ENCODE data around the gene TNFAIP8L3.

TNFAIP8L3 gene

DNA sequence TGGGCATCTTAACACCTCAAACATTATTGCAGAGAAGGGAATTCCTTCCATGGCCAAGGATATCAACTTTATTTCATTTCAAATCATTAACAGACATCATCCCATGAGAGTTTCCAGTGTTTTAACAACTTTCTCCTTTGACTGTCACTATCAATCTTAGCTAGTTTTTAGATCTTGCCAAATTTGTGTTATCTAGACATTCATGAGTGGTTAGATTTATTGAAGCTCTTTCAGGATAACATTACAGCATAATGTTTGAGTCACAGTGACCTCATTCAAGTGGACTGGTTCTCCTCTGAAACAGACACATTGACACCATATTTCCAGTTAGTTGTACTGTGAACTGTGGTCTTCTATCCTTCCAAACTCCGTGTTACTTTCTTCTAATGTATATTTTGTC, 8.6 kb upstream of the TNFAIP8L3 start:
- Histone ChIP-seq H3K4me3 (ENCODE audit: low read depth in 1 of 2, low read length in 2 of 2) (no peak overlapping the region), H3K79me2 (ENCODE audit: insufficient read depth, low read length) (no peaks in the 10 kb centered on the region), H3K27me3 (ENCODE audit: insufficient read depth, low read length, poor library complexity) (no peaks in the 10 kb centered on the region), H3K9me3 (ENCODE audit: insufficient read depth, low read length, severe bottlenecking) (no peaks in the 10 kb centered on the region), H3K36me3 (ENCODE audit: insufficient read depth, low read length) (no peaks in the 10 kb centered on the region), H2AFZ (ENCODE audit: low read depth, low read length) (no peak overlapping the region), H3K4me1 (ENCODE audit: insufficient read depth, low read length) (no peaks in the 10 kb centered on the region), H3K4me2 (ENCODE audit: insufficient read depth, low read length) (no peak overlapping the region), H3K9ac (ENCODE audit: low read depth, low read length) (no peak overlapping the region), H3K27ac (ENCODE audit: low read length) (no peak overlapping the region), H4K20me1 (ENCODE audit: insufficient read depth, low read length) (no peaks in the 10 kb centered on the region)
- ATAC-seq (ENCODE audit: insufficient read depth, low read depth) (no peak), DNase-seq (no peak)
- TF ChIP-seq, protein P1, sequence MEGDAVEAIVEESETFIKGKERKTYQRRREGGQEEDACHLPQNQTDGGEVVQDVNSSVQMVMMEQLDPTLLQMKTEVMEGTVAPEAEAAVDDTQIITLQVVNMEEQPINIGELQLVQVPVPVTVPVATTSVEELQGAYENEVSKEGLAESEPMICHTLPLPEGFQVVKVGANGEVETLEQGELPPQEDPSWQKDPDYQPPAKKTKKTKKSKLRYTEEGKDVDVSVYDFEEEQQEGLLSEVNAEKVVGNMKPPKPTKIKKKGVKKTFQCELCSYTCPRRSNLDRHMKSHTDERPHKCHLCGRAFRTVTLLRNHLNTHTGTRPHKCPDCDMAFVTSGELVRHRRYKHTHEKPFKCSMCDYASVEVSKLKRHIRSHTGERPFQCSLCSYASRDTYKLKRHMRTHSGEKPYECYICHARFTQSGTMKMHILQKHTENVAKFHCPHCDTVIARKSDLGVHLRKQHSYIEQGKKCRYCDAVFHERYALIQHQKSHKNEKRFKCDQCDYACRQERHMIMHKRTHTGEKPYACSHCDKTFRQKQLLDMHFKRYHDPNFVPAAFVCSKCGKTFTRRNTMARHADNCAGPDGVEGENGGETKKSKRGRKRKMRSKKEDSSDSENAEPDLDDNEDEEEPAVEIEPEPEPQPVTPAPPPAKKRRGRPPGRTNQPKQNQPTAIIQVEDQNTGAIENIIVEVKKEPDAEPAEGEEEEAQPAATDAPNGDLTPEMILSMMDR (IDR thresholded peaks at IDR 0.05; ENCODE audit: borderline replicate concordance, extremely low read depth, low read length, poor library complexity, severe bottlenecking), result no peak
- TF ChIP-seq EZH2 (IDR thresholded peaks at IDR 0.05; ENCODE audit: borderline replicate concordance, low read depth, low read length, severe bottlenecking), result no peak

DNA sequence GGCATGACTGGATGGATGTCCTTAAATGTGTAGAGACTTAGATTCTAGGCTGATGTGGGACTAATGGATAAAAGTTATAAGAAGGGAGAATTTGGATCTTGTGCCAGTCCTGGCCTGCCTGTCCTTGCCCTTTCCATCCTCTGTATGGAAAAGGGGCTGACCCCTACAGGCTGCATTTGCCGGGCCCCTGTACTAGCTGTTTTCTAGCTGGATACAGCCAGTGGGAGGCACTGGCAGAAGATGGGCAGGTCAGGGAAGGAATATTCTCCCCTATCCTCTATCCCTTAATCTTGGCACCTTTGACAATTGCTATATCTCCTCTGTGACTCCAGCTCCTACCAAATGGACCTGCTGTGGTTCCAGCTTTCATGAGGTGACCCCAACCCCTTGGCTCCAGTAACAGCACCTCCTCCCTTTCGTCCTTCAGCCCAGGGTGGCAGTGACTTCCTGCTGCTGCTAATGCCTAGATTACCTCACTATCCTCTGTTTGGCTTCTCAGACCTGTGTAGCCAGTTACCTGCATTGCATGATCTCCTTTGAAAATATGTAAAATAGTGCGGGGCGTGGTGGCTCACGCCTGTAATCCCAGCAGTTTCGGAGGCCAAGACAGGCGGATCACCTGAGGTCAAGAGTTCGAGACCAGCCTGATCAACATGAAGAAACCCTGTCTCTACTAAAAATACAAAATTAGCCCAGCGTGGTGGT, 6.2 kb upstream of the TNFAIP8L3 start:
- no peak for TF ChIP-seq EZH2 (IDR thresholded peaks at IDR 0.05; ENCODE audit: borderline replicate concordance, low read depth, low read length, severe bottlenecking)
- TF ChIP-seq, protein P1 (IDR thresholded peaks at IDR 0.05; ENCODE audit: borderline replicate concordance, extremely low read depth, low read length, poor library complexity, severe bottlenecking), result no peak
- Histone ChIP-seq H3K9ac (ENCODE audit: low read depth, low read length) (no peak overlapping the region), H3K27me3 (ENCODE audit: insufficient read depth, low read length, poor library complexity) (no peaks in the 10 kb centered on the region), H3K4me1 (ENCODE audit: insufficient read depth, low read length) (no peaks in the 10 kb centered on the region), H4K20me1 (ENCODE audit: insufficient read depth, low read length) (no peaks in the 10 kb centered on the region), H3K4me3 (ENCODE audit: low read depth in 1 of 2, low read length in 2 of 2) (no peak overlapping the region), H3K27ac (ENCODE audit: low read length) (no peak overlapping the region), H2AFZ (ENCODE audit: low read depth, low read length) (no peak overlapping the region), H3K4me2 (ENCODE audit: insufficient read depth, low read length) (no peak overlapping the region), H3K79me2 (ENCODE audit: insufficient read depth, low read length) (no peaks in the 10 kb centered on the region), H3K9me3 (ENCODE audit: insufficient read depth, low read length, severe bottlenecking) (no peaks in the 10 kb centered on the region), H3K36me3 (ENCODE audit: insufficient read depth, low read length) (no peaks in the 10 kb centered on the region)
- no peak for DNase-seq
- no peak for ATAC-seq (ENCODE audit: insufficient read depth, low read depth)

DNA sequence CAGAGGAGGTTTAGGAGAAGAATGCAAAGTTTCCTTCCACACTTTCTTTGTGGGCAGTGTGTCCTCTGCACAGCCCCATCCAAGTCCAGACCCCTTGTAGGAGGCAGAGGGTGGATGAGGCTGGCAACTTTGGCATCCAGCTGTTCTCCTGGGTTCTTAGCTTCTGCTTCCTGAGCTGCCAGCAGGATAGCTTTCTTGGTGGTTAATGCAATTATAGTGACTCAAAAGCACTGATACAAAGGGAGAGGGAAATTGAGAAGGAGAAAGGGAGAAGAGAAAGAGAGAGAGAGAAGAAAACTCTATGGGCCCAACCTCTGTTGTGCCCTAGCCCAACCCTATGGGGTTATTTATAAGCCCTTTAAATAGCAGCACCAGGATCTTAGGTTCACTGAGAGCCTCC, 4.5 kb upstream of the TNFAIP8L3 start:
- no peak overlapping the region for H2AFZ ChIP-seq (ENCODE audit: low read depth, low read length)
- no peaks in the 10 kb centered on the region for H3K36me3 ChIP-seq (ENCODE audit: insufficient read depth, low read length)
- no peak overlapping the region for H3K9ac ChIP-seq (ENCODE audit: low read depth, low read length)
- H3K27me3 ChIP-seq (ENCODE audit: insufficient read depth, low read length, poor library complexity), result no peaks in the 10 kb centered on the region
- H3K9me3 ChIP-seq (ENCODE audit: insufficient read depth, low read length, severe bottlenecking), result no peaks in the 10 kb centered on the region
- no peaks in the 10 kb centered on the region for H3K79me2 ChIP-seq (ENCODE audit: insufficient read depth, low read length)
- H3K27ac ChIP-seq (ENCODE audit: low read length), result no peak overlapping the region
- H3K4me2 ChIP-seq (ENCODE audit: insufficient read depth, low read length), result no peak overlapping the region
- no peaks in the 10 kb centered on the region for H4K20me1 ChIP-seq (ENCODE audit: insufficient read depth, low read length)
- TF ChIP-seq EZH2 (IDR thresholded peaks at IDR 0.05; ENCODE audit: borderline replicate concordance, low read depth, low read length, severe bottlenecking), result no peak
- TF ChIP-seq, protein P1 (IDR thresholded peaks at IDR 0.05; ENCODE audit: borderline replicate concordance, extremely low read depth, low read length, poor library complexity, severe bottlenecking), result no peak
- H3K4me3 ChIP-seq (ENCODE audit: low read depth in 1 of 2, low read length in 2 of 2), result no peak overlapping the region
- ATAC-seq (ENCODE audit: insufficient read depth, low read depth), result no peak
- DNase-seq, result no peak
- no peaks in the 10 kb centered on the region for H3K4me1 ChIP-seq (ENCODE audit: insufficient read depth, low read length)

DNA sequence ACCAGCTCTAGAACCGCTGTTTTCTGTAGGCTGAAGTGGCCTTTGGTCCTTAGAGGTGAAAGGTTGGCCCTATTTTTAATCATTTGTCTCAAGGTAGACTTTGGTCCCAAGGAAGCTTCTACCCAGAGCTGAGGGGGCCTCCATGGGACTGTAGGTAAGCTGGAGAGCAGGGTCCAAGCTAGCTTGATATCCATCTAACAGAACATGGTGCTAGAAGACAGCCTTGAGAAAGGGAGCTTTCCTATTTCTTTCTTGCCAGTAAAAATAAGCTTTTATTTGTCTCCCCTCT, 3.6 kb upstream of the TNFAIP8L3 start:
- TF ChIP-seq EZH2 (IDR thresholded peaks at IDR 0.05; ENCODE audit: borderline replicate concordance, low read depth, low read length, severe bottlenecking), result no peak
- TF ChIP-seq, protein P1 (IDR thresholded peaks at IDR 0.05; ENCODE audit: borderline replicate concordance, extremely low read depth, low read length, poor library complexity, severe bottlenecking), result no peak
- no peak for DNase-seq
- Histone ChIP-seq H3K9me3 (ENCODE audit: insufficient read depth, low read length, severe bottlenecking) (no peaks in the 10 kb centered on the region), H3K4me3 (ENCODE audit: low read depth in 1 of 2, low read length in 2 of 2) (no peak overlapping the region), H3K4me2 (ENCODE audit: insufficient read depth, low read length) (no peak overlapping the region), H3K79me2 (ENCODE audit: insufficient read depth, low read length) (no peaks in the 10 kb centered on the region), H3K4me1 (ENCODE audit: insufficient read depth, low read length) (no peaks in the 10 kb centered on the region), H2AFZ (ENCODE audit: low read depth, low read length) (no peak overlapping the region), H3K27me3 (ENCODE audit: insufficient read depth, low read length, poor library complexity) (no peaks in the 10 kb centered on the region), H3K9ac (ENCODE audit: low read depth, low read length) (no peak overlapping the region), H3K27ac (ENCODE audit: low read length) (no peak overlapping the region), H3K36me3 (ENCODE audit: insufficient read depth, low read length) (no peaks in the 10 kb centered on the region), H4K20me1 (ENCODE audit: insufficient read depth, low read length) (no peaks in the 10 kb centered on the region)
- no peak for ATAC-seq (ENCODE audit: insufficient read depth, low read depth)
